ENCODE data around the gene ITK.
"Not testable (repeated sequence)": the region's sequence is repeated elsewhere in the genome, so short reads cannot be mapped to it uniquely, and the experiment has no call there.

Gene ITK

GRCh38 chr5:157232706-157233105 lies 52.1 kb downstream of the ITK start:
- no peak for DNase-seq (ENCODE audit: low read depth)
- H3K4me3 ChIP-seq (ENCODE audit: low read length): no peak overlapping the region
- no peak for TF ChIP-seq CTCF (conservative IDR thresholded peaks at IDR 0.05; ENCODE audit: low read depth, low read length)

- H3K4me3 ChIP-seq (ENCODE audit: low read length): no peak overlapping the region
- no peak for DNase-seq (ENCODE audit: low read depth)
- TF ChIP-seq CTCF (conservative IDR thresholded peaks at IDR 0.05; ENCODE audit: low read depth, low read length): no peak
Observed at GRCh38 chr5:157233515-157233914, 52.9 kb downstream of the ITK start.

- DNase-seq (ENCODE audit: low read depth): no peak
- H3K4me3 ChIP-seq (ENCODE audit: low read length): no peak overlapping the region
- no peak for TF ChIP-seq CTCF (conservative IDR thresholded peaks at IDR 0.05; ENCODE audit: low read depth, low read length)
Observed at GRCh38 chr5:157236423-157236822, 55.8 kb downstream of the ITK start.

- no peak for DNase-seq (ENCODE audit: low read depth)
- H3K4me3 ChIP-seq (ENCODE audit: low read length): no peak overlapping the region
- no peak for TF ChIP-seq CTCF (conservative IDR thresholded peaks at IDR 0.05; ENCODE audit: low read depth, low read length)
Observed at GRCh38 chr5:157241483-157241882, 60.8 kb downstream of the ITK start.

GRCh38 chr5:157244704-157245103 lies 64.1 kb downstream of the ITK start:
- not testable (repeated sequence) for DNase-seq (ENCODE audit: low read depth); H3K4me3 ChIP-seq (ENCODE audit: low read length)

GRCh38 chr5:157245476-157245875 lies 64.8 kb downstream of the ITK start:
- no peak for TF ChIP-seq CTCF (conservative IDR thresholded peaks at IDR 0.05; ENCODE audit: low read depth, low read length)
- no peak for DNase-seq (ENCODE audit: low read depth)
- no peak overlapping the region for H3K4me3 ChIP-seq (ENCODE audit: low read length)

GRCh38 chr5:157245886-157246285 lies 65.2 kb downstream of the ITK start:
- no peak overlapping the region for H3K4me3 ChIP-seq (ENCODE audit: low read length)
- DNase-seq (ENCODE audit: low read depth): no peak
- TF ChIP-seq CTCF (conservative IDR thresholded peaks at IDR 0.05; ENCODE audit: low read depth, low read length): no peak

GRCh38 chr5:157247267-157247666 lies 66.6 kb downstream of the ITK start:
- TF ChIP-seq CTCF (conservative IDR thresholded peaks at IDR 0.05; ENCODE audit: low read depth, low read length): no peak
- no peak for DNase-seq (ENCODE audit: low read depth)
- no peak overlapping the region for H3K4me3 ChIP-seq (ENCODE audit: low read length)
